K562 (cell line): ENCODE data around the gene ZBTB38. TPM values are rescaled to one million over a fixed set of nuclear protein-coding genes. Genes with fewer than 3 reads are reported as not detected.

Experiments
- C11orf30 ChIP-seq: fragments of 450-650 bp; IDR thresholded peaks from 2 replicates; pipeline ENCODE4 v1.6.1; 2016; ENCODE audit warnings: low read depth, mild to moderate bottlenecking
- CBX2 ChIP-seq: fragments of 200-600 bp; sonication (generic); IDR thresholded peaks from one replicate; pipeline ENCODE4 v1.6.1; 2012; ENCODE audit warnings: mild to moderate bottlenecking, low read length, inconsistent platforms; ENCODE audit not compliant: insufficient read depth, poor library complexity, severe bottlenecking
- CBX8 ChIP-seq: fragments of 200-600 bp; sonication (generic); IDR thresholded peaks from 2 replicates; pipeline ENCODE4 v1.6.1; 2012; ENCODE audit warnings: borderline replicate concordance, mixed run types, low read depth, mild to moderate bottlenecking, moderate library complexity, mixed read lengths, low read length, control low read depth, inconsistent platforms; ENCODE audit not compliant: poor library complexity, severe bottlenecking; ENCODE audit errors: extremely low read depth
- CEBPB ChIP-seq: fragments of 450-650 bp; IDR thresholded peaks from 2 replicates; pipeline ENCODE4 v1.6.1; 2016; ENCODE audit warnings: missing genetic modification characterization, missing compliant biosample characterization
- MEIS2 ChIP-seq: fragments of 450-650 bp; IDR thresholded peaks from 2 replicates; pipeline ENCODE4 v1.6.1; 2014; ENCODE audit warnings: mild to moderate bottlenecking; ENCODE audit not compliant: partially characterized antibody
- MTA2 ChIP-seq: fragments of 450-650 bp; IDR thresholded peaks from 2 replicates; pipeline ENCODE4 v1.6.1; 2016; ENCODE audit warnings: low read depth
- MYC ChIP-seq, 2 experiments: fragments of 250-450 bp in 1 of 2; sonication (Bioruptor Pico) in 1 of 2; IDR thresholded peaks; 2 replicates each; pipeline versions ENCODE4 v1.5.1 to v1.6.1; 2012 to 2021; ENCODE audit warnings: low read depth in 2 of 2, borderline replicate concordance in 1 of 2, improper control_type of control experiment in 1 of 2, low read length in 1 of 2, mild to moderate bottlenecking in 1 of 2, moderate library complexity in 1 of 2
- PHF20 ChIP-seq: fragments of 450-650 bp; IDR thresholded peaks from 2 replicates; pipeline ENCODE4 v1.6.1; 2018; ENCODE audit not compliant: partially characterized antibody
- PTTG1 ChIP-seq: fragments of 450-650 bp; IDR thresholded peaks from 2 replicates; pipeline ENCODE4 v1.6.1; 2016; ENCODE audit warnings: low read depth, mild to moderate bottlenecking, missing genetic modification characterization, missing compliant biosample characterization
- RAD21 ChIP-seq, 2 experiments: fragments of 250-450 bp in 1 of 2; fragments of 450-650 bp in 1 of 2; sonication (Bioruptor Pico) in 1 of 2; formaldehyde crosslinking in 1 of 2; IDR thresholded peaks in 1 of 2; conservative IDR thresholded peaks in 1 of 2; 2 replicates each; pipeline versions ENCODE4 v1.4.0 to v1.8.0; 2020 to 2022; ENCODE audit warnings: mild to moderate bottlenecking in 2 of 2, moderate library complexity in 1 of 2
- RHOXF2B ChIP-seq: fragments of 250-450 bp; sonication (Bioruptor Pico); conservative IDR thresholded peaks from 2 replicates; pipeline ENCODE4 v1.5.1; 2021
- SRSF1 ChIP-seq: fragments of 200-400 bp; formaldehyde crosslinking; IDR thresholded peaks from 2 replicates; pipeline ENCODE4 v1.6.1; 2017; ENCODE audit warnings: mild to moderate bottlenecking, low read depth, low read length, moderate library complexity
- ZNF133 ChIP-seq: fragments of 250-450 bp; sonication (Bioruptor Pico); IDR thresholded peaks from 2 replicates; pipeline ENCODE4 v1.4.0; 2020; ENCODE audit warnings: mild to moderate bottlenecking
- ZNF507 ChIP-seq: conservative IDR thresholded peaks from 2 replicates; pipeline ENCODE4 v1.6.1; 2017; ENCODE audit warnings: missing genetic modification characterization, missing compliant biosample characterization
- polyA plus RNA-seq, 8 experiments: library from polyadenylated mRNA; depleted of rRNA in 4 of 8; stranded (reverse) in 5 of 8; unstranded in 3 of 8; fragments of >200 nt; fragmentation: Nextera tagmentation in 2 of 8; fragmentation: Illumina TruSeq in 1 of 8; extraction: Ambion mirVana in 2 of 8; extraction: Trizol in 1 of 8; gene quantifications; 2 replicates each; pipeline versions ENCODE4 v1.2.1 to v1.2.3, GENCODE V29; 2011 to 2014; ENCODE audit warnings: inconsistent platforms in 1 of 8, missing spikeins in 1 of 8
- total RNA-seq, 7 experiments: library from RNA; depleted of rRNA in 6 of 7; stranded (reverse); fragments of >200 nt in 6 of 7; fragmentation: Illumina TruSeq in 2 of 7; extraction: Trizol in 2 of 7; gene quantifications; 2 replicates each; pipeline versions ENCODE4 v1.2.1 to v1.2.3, GENCODE V29; 2011 to 2021; ENCODE audit warnings: low replicate concordance in 1 of 7
- TF ChIP-seq, protein P1 (sequence below): fragments of 250-450 bp; sonication (Bioruptor Pico); IDR thresholded peaks from 2 replicates; pipeline ENCODE4 v1.4.0; 2020; ENCODE audit warnings: mild to moderate bottlenecking, moderate library complexity
- TF ChIP-seq, protein P2 (sequence below): fragments of 250-450 bp; sonication (Bioruptor Pico); IDR thresholded peaks from 2 replicates; pipeline ENCODE4 v1.4.0; 2020; ENCODE audit warnings: borderline replicate concordance
- TF ChIP-seq, protein P3 (sequence below): fragments of 450-650 bp; formaldehyde crosslinking; IDR thresholded peaks from 2 replicates; pipeline ENCODE4 v1.4.0; 2020; ENCODE audit warnings: mild to moderate bottlenecking

ZBTB38 gene
- total and polyA plus RNA-seq, 9 of the 15 experiments (the other 6 are each of a cell fraction or from before 2014, with no cell fraction given): 12.1 to 39.4 (median 22.9) TPM

DNA sequence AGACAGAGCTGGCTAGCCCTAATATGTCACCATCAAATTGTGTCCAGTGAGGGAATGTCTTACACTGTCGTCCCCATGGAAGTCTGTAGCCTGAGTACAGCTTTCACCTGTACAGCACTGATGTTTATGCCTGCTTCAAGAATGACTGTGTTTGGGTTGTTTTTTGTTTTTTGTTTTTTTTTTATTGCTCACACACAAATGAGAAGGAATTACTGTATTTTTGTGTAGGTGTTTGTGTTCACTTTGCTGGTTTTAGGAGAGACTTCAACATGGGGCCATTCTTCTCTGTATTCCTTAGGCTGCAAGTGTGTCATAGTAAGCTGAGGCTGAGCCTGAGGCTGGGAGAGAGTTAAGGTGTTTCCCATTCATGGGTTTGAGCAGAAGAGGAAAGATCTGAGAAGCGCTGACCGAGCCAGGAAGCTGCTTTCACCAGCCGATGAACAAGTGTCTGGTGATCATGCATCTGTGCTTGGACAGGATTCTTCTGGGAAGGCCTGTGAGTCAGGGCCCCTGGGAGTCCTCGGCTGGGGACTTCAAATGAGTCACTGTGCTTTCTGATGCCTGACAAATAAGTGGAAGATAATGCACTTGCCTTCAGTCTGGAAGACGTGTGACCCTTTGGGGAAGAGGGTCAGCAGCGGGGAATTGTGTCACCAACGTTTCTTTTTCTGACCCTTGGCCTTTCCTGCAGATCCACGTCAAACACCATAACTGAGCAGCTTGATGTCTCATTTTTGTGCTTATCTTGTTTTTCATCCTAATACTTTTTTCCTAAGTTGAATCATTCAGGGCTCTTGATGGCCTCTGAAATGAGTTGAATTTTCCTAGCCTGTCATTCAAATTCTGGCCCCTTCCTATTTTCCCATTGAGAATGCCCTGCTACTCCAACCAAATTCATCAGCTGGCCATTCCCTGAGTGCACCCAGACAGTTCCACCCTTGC lies 36.7 kb upstream of the ZBTB38 start (continued):
- TF ChIP-seq, protein P1, sequence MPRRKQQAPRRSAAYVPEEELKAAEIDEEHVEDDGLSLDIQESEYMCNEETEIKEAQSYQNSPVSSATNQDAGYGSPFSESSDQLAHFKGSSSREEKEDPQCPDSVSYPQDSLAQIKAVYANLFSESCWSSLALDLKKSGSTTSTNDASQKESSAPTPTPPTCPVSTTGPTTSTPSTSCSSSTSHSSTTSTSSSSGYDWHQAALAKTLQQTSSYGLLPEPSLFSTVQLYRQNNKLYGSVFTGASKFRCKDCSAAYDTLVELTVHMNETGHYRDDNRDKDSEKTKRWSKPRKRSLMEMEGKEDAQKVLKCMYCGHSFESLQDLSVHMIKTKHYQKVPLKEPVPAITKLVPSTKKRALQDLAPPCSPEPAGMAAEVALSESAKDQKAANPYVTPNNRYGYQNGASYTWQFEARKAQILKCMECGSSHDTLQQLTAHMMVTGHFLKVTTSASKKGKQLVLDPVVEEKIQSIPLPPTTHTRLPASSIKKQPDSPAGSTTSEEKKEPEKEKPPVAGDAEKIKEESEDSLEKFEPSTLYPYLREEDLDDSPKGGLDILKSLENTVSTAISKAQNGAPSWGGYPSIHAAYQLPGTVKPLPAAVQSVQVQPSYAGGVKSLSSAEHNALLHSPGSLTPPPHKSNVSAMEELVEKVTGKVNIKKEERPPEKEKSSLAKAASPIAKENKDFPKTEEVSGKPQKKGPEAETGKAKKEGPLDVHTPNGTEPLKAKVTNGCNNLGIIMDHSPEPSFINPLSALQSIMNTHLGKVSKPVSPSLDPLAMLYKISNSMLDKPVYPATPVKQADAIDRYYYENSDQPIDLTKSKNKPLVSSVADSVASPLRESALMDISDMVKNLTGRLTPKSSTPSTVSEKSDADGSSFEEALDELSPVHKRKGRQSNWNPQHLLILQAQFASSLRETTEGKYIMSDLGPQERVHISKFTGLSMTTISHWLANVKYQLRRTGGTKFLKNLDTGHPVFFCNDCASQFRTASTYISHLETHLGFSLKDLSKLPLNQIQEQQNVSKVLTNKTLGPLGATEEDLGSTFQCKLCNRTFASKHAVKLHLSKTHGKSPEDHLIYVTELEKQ (CRISPR knock-in tag): no peak
- TF ChIP-seq PHF20 (no peak), CBX8 (no peak), MYC (IDR thresholded peaks at IDR 0.05; ENCODE audit: low read depth, low read length) (no peak), MYC (CRISPR knock-in tag; IDR thresholded peaks at IDR 0.05; ENCODE audit: borderline replicate concordance, low read depth) (no peak), MEIS2 (peak; percentile 76), ZNF507 (tag) (no peak), CBX2 (no peak), ZNF133 (CRISPR knock-in tag) (no peak), RHOXF2B (no peak), PTTG1 (tag) (no peak), C11orf30 (peak; percentile 16; the same call in 1 of the 2 replicates), SRSF1 (no peak), MTA2 (peak; percentile 45), RAD21 (CRISPR knock-in tag; conservative IDR thresholded peaks at IDR 0.05 in 1 of 2, IDR thresholded peaks at IDR 0.05 in 1 of 2) (0 out of 4 replicates have a peak, but pooled peaks of 1 of the 2 experiments have one; percentile 15), CEBPB (tag) (no peak)
- TF ChIP-seq, protein P2, sequence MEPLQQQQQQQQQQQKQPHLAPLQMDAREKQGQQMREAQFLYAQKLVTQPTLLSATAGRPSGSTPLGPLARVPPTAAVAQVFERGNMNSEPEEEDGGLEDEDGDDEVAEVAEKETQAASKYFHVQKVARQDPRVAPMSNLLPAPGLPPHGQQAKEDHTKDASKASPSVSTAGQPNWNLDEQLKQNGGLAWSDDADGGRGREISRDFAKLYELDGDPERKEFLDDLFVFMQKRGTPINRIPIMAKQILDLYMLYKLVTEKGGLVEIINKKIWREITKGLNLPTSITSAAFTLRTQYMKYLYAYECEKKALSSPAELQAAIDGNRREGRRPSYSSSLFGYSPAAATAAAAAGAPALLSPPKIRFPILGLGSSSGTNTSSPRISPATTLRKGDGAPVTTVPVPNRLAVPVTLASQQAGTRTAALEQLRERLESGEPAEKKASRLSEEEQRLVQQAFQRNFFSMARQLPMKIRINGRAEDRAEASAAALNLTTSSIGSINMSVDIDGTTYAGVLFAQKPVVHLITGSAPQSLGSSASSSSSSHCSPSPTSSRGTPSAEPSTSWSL: no peak
- TF ChIP-seq, protein P3, sequence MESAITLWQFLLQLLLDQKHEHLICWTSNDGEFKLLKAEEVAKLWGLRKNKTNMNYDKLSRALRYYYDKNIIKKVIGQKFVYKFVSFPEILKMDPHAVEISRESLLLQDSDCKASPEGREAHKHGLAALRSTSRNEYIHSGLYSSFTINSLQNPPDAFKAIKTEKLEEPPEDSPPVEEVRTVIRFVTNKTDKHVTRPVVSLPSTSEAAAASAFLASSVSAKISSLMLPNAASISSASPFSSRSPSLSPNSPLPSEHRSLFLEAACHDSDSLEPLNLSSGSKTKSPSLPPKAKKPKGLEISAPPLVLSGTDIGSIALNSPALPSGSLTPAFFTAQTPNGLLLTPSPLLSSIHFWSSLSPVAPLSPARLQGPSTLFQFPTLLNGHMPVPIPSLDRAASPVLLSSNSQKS: no peak
